Fibroblast of lung (primary cell): ENCODE data around the gene RIMS4. TPM values are rescaled to one million over a fixed set of nuclear protein-coding genes. Genes with fewer than 3 reads are reported as not detected.

Experiments used
- DNase-seq, 2 donors: peaks; one replicate each; pipeline versions ENCODE4 v3.0.0 to v3.0.0-alpha.2; 2010; ENCODE audit warnings: low read depth in 2 of 2
- H2AFZ ChIP-seq: 2 replicates; pipeline ENCODE4 v1.5.1; 2012; ENCODE audit warnings: low read length, control low read depth, inconsistent platforms
- H3K27ac ChIP-seq: 2 replicates; pipeline ENCODE4 v1.5.1; 2011; ENCODE audit warnings: low read length, control low read depth; ENCODE audit not compliant: insufficient read depth
- H3K27me3 ChIP-seq: 2 replicates; pipeline ENCODE4 v1.5.1; 2011; ENCODE audit warnings: mild to moderate bottlenecking, low read length; ENCODE audit not compliant: control insufficient read depth, insufficient read depth
- H3K36me3 ChIP-seq: 2 replicates; pipeline ENCODE4 v1.5.1; 2011; ENCODE audit warnings: low read length; ENCODE audit not compliant: control insufficient read depth, insufficient read depth
- H3K4me1 ChIP-seq: 2 replicates; pipeline ENCODE4 v1.5.1; 2011; ENCODE audit warnings: low read length; ENCODE audit not compliant: control insufficient read depth, insufficient read depth; ENCODE audit errors: extremely low read depth
- H3K4me2 ChIP-seq: 2 replicates; pipeline ENCODE4 v1.5.1; 2011; ENCODE audit warnings: low read length, control low read depth; ENCODE audit not compliant: insufficient read depth; ENCODE audit errors: extremely low read depth
- H3K4me3 ChIP-seq, 4 experiments: fragments of 200-600 bp in 1 of 4; sonication (generic) in 1 of 4; replicated peaks in 1 of 4; 2 replicates each; pipeline ENCODE4 v1.5.1; 2011 to 2016; ENCODE audit warnings: low read length in 4 of 4, low read depth in 3 of 4, mild to moderate bottlenecking in 3 of 4, control low read depth in 2 of 4, inconsistent platforms in 1 of 4, mixed read lengths in 1 of 4; ENCODE audit not compliant: insufficient read depth in 1 of 4; ENCODE audit errors: control extremely low read depth in 1 of 4
- H3K79me2 ChIP-seq: 2 replicates; pipeline ENCODE4 v1.5.1; 2012; ENCODE audit warnings: mild to moderate bottlenecking, low read length, inconsistent platforms; ENCODE audit not compliant: control insufficient read depth, insufficient read depth
- H3K9ac ChIP-seq: 2 replicates; pipeline ENCODE4 v1.5.1; 2011; ENCODE audit warnings: mild to moderate bottlenecking, low read length, control low read depth; ENCODE audit not compliant: insufficient read depth
- H3K9me3 ChIP-seq: 2 replicates; pipeline ENCODE4 v1.5.1; 2012; ENCODE audit warnings: low read depth, low read length; ENCODE audit not compliant: control insufficient read depth, insufficient read depth
- H4K20me1 ChIP-seq: 2 replicates; pipeline ENCODE4 v1.5.1; 2011; ENCODE audit warnings: low read length; ENCODE audit not compliant: control insufficient read depth, insufficient read depth; ENCODE audit errors: extremely low read depth
- CTCF ChIP-seq, 2 donors: IDR thresholded peaks in 1 of 2; conservative IDR thresholded peaks in 1 of 2; 1 replicate in 1 of 2; 2 replicates in 1 of 2; pipeline ENCODE4 v1.5.1; 2011 to 2012; ENCODE audit warnings: low read length in 2 of 2, control low read depth in 1 of 2, inconsistent platforms in 1 of 2, low read depth in 1 of 2, mild to moderate bottlenecking in 1 of 2
- EZH2 ChIP-seq: IDR thresholded peaks from 2 replicates; pipeline ENCODE4 v1.5.1; 2012; ENCODE audit warnings: low read length, control low read depth, mild to moderate bottlenecking; ENCODE audit errors: missing control alignments
- polyA plus RNA-seq, 2 donors: library from polyadenylated mRNA; depleted of rRNA in 1 of 2; stranded (reverse) in 1 of 2; unstranded in 1 of 2; fragments of >200 nt; gene quantifications; 2 replicates each; pipeline ENCODE4 v1.2.1, GENCODE V29; 2011 to 2012; ENCODE audit warnings: missing spikeins in 1 of 2
- total RNA-seq: library from RNA; depleted of rRNA; stranded (reverse); fragments of >200 nt; gene quantifications from 2 replicates; pipeline ENCODE4 v1.2.1, GENCODE V29; 2014

RIMS4 gene
- total and polyA plus RNA-seq, 2 donors (not counting 1 experiment from before 2014, with no cell fraction given): under 0.01 to 0.03 TPM

- peaks cover 3% of the 10 kb centered on the region for H3K27me3 ChIP-seq
- DNase-seq: peak in 1 of 2 donors; percentile 1
These were observed 24.6 kb downstream of the RIMS4 start for GRCh38 chr20:44785768-44786167.

GRCh38 chr20:44784688-44785087, 25.7 kb downstream of the RIMS4 start:
- peaks cover 2% of the 10 kb centered on the region for H4K20me1 ChIP-seq
- H3K79me2 ChIP-seq: no peaks in the 10 kb centered on the region
- no peaks in the 10 kb centered on the region for H3K4me1 ChIP-seq
- peaks cover 3% of the 10 kb centered on the region for H3K27me3 ChIP-seq
- H2AFZ ChIP-seq: no peak overlapping the region
- no peak overlapping the region for H3K4me2 ChIP-seq
- H3K9ac ChIP-seq: no peak overlapping the region
- no peak overlapping the region for H3K27ac ChIP-seq
- no peak overlapping the region for H3K4me3 ChIP-seq
- DNase-seq: no peak
- no peaks in the 10 kb centered on the region for H3K9me3 ChIP-seq
- H3K36me3 ChIP-seq: no peaks in the 10 kb centered on the region
- TF ChIP-seq CTCF (conservative IDR thresholded peaks at IDR 0.05 in 1 of 2, IDR thresholded peaks at IDR 0.05 in 1 of 2; ENCODE audit: low read depth in 1 of 2, low read length in 2 of 2): no peak
- no peak for TF ChIP-seq EZH2

More at GRCh38 chr20:44785768-44786167, 24.6 kb downstream of the RIMS4 start:
- H4K20me1 ChIP-seq: peaks cover 2% of the 10 kb centered on the region
- no peaks in the 10 kb centered on the region for H3K36me3 ChIP-seq
- H2AFZ ChIP-seq: no peak overlapping the region
- H3K4me3 ChIP-seq: no peak overlapping the region
- no peaks in the 10 kb centered on the region for H3K79me2 ChIP-seq
- no peaks in the 10 kb centered on the region for H3K4me1 ChIP-seq
- no peak overlapping the region for H3K4me2 ChIP-seq
- H3K9ac ChIP-seq: no peak overlapping the region
- TF ChIP-seq CTCF (conservative IDR thresholded peaks at IDR 0.05 in 1 of 2, IDR thresholded peaks at IDR 0.05 in 1 of 2; ENCODE audit: low read depth in 1 of 2, low read length in 2 of 2) (no peak), EZH2 (no peak)
- H3K27ac ChIP-seq: no peak overlapping the region
- no peaks in the 10 kb centered on the region for H3K9me3 ChIP-seq

DNA sequence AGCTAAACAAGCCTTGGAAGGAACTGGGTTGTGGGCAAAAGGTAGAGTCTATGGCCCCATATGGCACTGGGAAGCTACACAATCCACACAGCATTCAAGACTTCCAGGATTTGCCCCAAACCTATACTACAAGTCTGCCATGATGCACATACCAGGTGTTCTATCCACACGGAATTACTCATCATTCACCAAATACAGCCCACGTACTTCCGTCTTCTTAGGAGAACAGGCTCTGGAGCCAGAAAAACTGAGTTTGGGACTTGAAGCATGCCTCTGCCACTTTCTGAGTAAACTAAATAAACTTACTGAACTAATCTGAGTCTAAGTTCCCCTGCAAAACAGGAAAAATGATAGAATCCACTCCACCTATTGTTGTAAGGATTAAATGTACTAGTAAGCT, 28.6 kb downstream of the RIMS4 start:
- H3K4me1 ChIP-seq: no peaks in the 10 kb centered on the region
- peaks cover 2% of the 10 kb centered on the region for H4K20me1 ChIP-seq
- TF ChIP-seq CTCF (conservative IDR thresholded peaks at IDR 0.05 in 1 of 2, IDR thresholded peaks at IDR 0.05 in 1 of 2; ENCODE audit: low read depth in 1 of 2, low read length in 2 of 2) (no peak), EZH2 (no peak)

More for the DNA sequence above, 28.6 kb downstream of the RIMS4 start:
- DNase-seq: no peak
- Histone ChIP-seq H3K27me3 (peaks cover 3% of the 10 kb centered on the region), H3K36me3 (no peaks in the 10 kb centered on the region), H3K9me3 (no peaks in the 10 kb centered on the region), H3K79me2 (no peaks in the 10 kb centered on the region), H3K27ac (no peak overlapping the region), H3K4me3 (no peak overlapping the region), H3K4me2 (no peak overlapping the region), H3K9ac (no peak overlapping the region), H2AFZ (no peak overlapping the region)
